HCT116 (cell line): ENCODE results near the gene CAMK1D.

Source experiments
- CTCF ChIP-seq, 3 experiments: fragments of 200-600 bp in 1 of 3; sonication (generic) in 1 of 3; IDR thresholded peaks in 2 of 3; conservative IDR thresholded peaks in 1 of 3; 2 replicates each; pipeline ENCODE4 v1.5.1; 2012 to 2017; ENCODE audit warnings: low read depth in 2 of 3, low read length in 2 of 3, antibody characterized with exemption in 1 of 3, borderline replicate concordance in 1 of 3, control low read depth in 1 of 3, mild to moderate bottlenecking in 1 of 3, mixed read lengths in 1 of 3, mixed run types in 1 of 3, moderate library complexity in 1 of 3; ENCODE audit not compliant: insufficient read depth in 1 of 3
- POLR2A ChIP-seq: IDR thresholded peaks from 2 replicates; pipeline ENCODE4 v1.7.0; 2011; ENCODE audit warnings: borderline replicate concordance; ENCODE audit not compliant: insufficient read depth, insufficient read length; ENCODE audit errors: extremely low read depth
- RAD21 ChIP-seq: IDR thresholded peaks from 2 replicates; pipeline ENCODE4 v1.6.1; 2012; ENCODE audit warnings: low read depth, mild to moderate bottlenecking
- SIN3A ChIP-seq: IDR thresholded peaks from 2 replicates; pipeline ENCODE4 v1.6.1; 2012; ENCODE audit warnings: low read depth
- SP1 ChIP-seq: IDR thresholded peaks from 2 replicates; pipeline ENCODE4 v1.6.1; 2012; ENCODE audit warnings: low read depth
- SRF ChIP-seq: IDR thresholded peaks from 2 replicates; pipeline ENCODE4 v1.6.1; 2012; ENCODE audit warnings: low read depth
- YY1 ChIP-seq: IDR thresholded peaks from 2 replicates; pipeline ENCODE4 v1.6.1; 2011; ENCODE audit warnings: low read length, low read depth, moderate library complexity, mild to moderate bottlenecking; ENCODE audit not compliant: insufficient replicate concordance; ENCODE audit errors: extremely low read depth
- ZFX ChIP-seq: fragments of 450-650 bp; IDR thresholded peaks from 2 replicates; pipeline ENCODE4 v1.6.1; 2017
- ZNF274 ChIP-seq: fragments of 200-500 bp; sonication (Bioruptor generic); IDR thresholded peaks from 2 replicates; pipeline ENCODE4 v1.6.1; 2014; ENCODE audit warnings: mild to moderate bottlenecking, low read depth, low read length, inconsistent platforms
- TF ChIP-seq, protein P1 (sequence below): IDR thresholded peaks from 2 replicates; pipeline ENCODE4 v1.6.1; 2012
- TF ChIP-seq, protein P2 (sequence below): IDR thresholded peaks from 2 replicates; pipeline ENCODE4 v1.6.1; 2011; ENCODE audit warnings: mild to moderate bottlenecking, low read length, moderate library complexity; ENCODE audit not compliant: insufficient replicate concordance; ENCODE audit errors: extremely low read depth

- TF ChIP-seq ZFX (no peak), SP1 (no peak), ZNF274 (no peak), CTCF (IDR thresholded peaks at IDR 0.05 in 2 of 3, conservative IDR thresholded peaks at IDR 0.05 in 1 of 3; ENCODE audit: borderline replicate concordance in 1 of 3, insufficient read depth in 1 of 3, low read depth in 2 of 3, low read length in 2 of 3) (no peak), SIN3A (no peak), POLR2A (no peak), SRF (no peak), YY1 (no peak), RAD21 (no peak)
- TF ChIP-seq, protein P1, sequence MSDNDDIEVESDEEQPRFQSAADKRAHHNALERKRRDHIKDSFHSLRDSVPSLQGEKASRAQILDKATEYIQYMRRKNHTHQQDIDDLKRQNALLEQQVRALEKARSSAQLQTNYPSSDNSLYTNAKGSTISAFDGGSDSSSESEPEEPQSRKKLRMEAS = no peak
- TF ChIP-seq, protein P2, sequence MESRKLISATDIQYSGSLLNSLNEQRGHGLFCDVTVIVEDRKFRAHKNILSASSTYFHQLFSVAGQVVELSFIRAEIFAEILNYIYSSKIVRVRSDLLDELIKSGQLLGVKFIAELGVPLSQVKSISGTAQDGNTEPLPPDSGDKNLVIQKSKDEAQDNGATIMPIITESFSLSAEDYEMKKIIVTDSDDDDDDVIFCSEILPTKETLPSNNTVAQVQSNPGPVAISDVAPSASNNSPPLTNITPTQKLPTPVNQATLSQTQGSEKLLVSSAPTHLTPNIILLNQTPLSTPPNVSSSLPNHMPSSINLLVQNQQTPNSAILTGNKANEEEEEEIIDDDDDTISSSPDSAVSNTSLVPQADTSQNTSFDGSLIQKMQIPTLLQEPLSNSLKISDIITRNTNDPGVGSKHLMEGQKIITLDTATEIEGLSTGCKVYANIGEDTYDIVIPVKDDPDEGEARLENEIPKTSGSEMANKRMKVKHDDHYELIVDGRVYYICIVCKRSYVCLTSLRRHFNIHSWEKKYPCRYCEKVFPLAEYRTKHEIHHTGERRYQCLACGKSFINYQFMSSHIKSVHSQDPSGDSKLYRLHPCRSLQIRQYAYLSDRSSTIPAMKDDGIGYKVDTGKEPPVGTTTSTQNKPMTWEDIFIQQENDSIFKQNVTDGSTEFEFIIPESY = no peak
Observed at GRCh38 chr10:12862459-12862858, 513.1 kb downstream of the CAMK1D start.
